DMS79 treated with DMSO at 0.1 percent for 48 hours (cell line): ENCODE data around the gene TRIM9.
A peak's percentile ranks its signal among the peaks of the same experiment; 100 is the strongest.

Experiments used
- DNase-seq: peaks from one replicate; lab custom pipeline; 2025; lab: John Stamatoyannopoulos, UW

Gene TRIM9

GRCh38 chr14:51094901-51095853 is at the start of gene TRIM9:
Gene TRIM9, minus strand, starts transcription at chr14:51095105. Its CDS starts 166 bp downstream, at chr14:51094939.
- peak; percentile 99 for DNase-seq

DNA sequence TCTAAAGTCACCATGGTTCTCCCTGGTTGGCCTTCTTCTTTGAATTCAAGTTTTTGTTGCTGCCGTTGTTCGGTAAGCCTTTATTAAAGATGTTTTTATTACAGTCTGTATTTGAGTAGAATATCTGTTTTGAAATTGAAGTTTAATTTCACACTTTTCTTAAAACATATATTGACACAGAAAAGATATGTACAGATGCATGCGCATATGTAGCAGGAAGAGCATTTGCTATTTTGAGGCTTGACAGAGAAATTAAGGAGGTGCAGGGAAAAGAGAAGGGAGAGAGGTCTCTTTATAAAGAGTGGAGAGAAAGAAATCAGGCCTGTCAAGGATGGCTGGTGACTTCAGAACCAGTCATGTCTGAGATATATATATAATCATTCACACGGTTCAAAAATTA is 46.0 kb upstream of the TRIM9 start:
- no peak for DNase-seq

DNA sequence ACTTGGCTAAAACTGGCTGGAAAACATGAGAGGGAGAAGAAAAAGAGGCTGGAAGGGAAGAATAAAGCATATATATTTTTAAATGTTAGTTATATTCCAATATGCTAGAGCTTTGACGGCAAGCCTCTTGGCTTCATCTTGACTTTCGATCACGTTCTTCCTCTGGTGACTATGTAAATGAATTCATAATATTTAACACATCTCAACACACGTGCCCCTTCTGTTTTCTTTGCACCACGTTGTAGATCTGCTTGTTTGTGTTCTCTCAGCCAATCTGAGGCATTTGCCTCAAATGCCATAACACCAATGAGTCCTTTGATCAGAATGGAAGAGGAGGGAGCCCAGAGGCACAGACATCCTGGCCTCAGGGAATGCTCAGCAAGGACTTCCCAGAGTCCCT is 45.4 kb upstream of the TRIM9 start:
- DNase-seq: no peak

- peak; percentile 97 for DNase-seq
Measured at GRCh38 chr14:51139121-51139681, 44.3 kb upstream of the TRIM9 start.

DNA sequence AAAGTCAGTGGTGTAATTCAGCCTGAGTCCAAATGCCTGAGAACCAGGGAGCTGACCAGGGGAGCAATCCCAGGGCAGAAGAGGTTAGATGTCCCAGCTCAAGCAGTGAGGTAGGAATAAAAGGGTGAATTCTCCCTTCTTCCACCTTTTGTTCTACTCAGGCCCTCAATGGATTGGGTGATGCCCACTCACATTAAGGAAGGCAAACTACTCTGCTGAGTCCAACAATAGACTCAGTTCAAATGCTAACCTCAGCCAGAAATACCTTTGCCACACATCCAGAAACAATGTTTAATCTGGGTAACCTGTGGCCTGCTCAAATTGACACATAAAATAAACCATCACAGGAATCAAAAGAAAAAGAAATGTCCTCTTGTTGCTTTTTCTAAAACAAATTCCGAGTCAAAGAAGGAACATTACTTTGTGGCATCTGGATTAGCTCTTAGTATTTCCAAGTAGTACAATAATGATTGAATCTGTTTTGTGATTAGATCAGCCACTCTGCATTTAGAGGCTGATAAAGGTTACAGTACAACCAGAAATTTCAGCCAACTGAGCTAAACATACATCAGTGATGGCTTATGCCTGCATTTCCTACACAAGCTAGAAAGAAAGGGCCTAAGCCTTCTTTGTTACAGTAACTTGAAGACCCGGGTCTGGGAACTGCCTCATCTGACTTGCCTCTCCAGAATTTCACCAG is 43.6 kb upstream of the TRIM9 start:
- no peak for DNase-seq

- DNase-seq: no peak
Measured at GRCh38 chr14:51131516-51131915, 36.6 kb upstream of the TRIM9 start.

DNA sequence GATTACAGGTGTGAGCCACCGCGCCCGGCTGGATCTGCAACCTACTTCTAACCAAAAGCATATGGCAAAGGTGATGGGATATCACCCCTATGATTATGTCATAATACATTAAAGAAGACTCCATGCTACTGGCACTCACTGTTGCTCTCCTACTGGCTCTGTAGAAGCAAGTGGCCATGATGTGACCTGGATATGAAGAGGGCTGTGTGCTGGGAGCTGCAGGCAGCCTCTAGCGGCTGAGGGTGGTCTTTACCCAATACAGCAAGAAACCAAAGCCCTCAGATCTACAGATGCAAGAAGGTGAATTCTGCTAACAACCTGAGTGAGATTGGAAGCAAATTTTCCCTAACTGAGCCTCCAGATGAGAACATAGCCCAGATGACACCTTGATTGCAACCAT is 34.2 kb upstream of the TRIM9 start:
- no peak for DNase-seq

DNA sequence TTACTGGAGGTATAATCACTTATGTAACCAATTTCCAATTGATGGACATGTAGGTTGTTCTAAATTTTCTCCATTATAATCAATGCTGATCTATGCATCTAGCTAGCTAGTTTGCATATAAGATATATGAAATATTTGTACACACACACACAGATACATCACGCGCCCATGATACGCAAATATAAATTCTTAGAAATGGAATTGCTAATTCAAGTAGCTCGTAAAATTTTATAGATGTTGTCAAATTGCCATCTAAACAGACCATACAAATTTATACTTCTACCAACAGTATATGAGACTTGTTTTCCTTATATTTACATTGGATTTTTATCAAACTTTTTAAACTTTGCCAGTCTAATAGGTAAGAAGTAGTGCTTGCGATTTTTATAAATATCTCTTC is 29.1 kb upstream of the TRIM9 start:
- peak; percentile 18 for DNase-seq

GRCh38 chr14:51121096-51121495 is 26.2 kb upstream of the TRIM9 start:
- no peak for DNase-seq

GRCh38 chr14:51119411-51120051 is 24.6 kb upstream of the TRIM9 start:
- peak; percentile 91 for DNase-seq

GRCh38 chr14:51118993-51119392 is 24.1 kb upstream of the TRIM9 start:
- DNase-seq: no peak

DNA sequence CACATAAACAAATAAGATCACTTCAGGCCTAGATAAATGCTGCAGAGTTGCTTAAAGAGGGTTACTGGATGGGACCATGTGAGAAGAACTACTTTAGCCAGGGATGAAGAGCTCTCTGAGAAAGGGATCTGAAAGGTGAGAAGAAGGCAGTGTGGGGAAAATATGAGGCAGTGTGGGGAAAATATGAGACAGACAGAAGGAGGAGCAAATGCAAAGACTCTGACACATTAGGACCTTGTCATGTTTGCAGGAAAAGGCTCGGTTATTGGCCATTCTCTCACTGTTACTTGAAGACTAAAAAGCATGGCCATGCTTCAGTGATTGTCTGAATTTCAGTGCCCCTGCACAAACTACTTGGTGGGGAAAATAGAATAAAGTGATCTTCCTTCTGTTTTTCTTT is 22.7 kb upstream of the TRIM9 start:
- no peak for DNase-seq

- no peak for DNase-seq
Measured at GRCh38 chr14:51116682-51117081, 21.8 kb upstream of the TRIM9 start.

GRCh38 chr14:51109651-51110050 is 14.7 kb upstream of the TRIM9 start:
- DNase-seq: no peak

DNA sequence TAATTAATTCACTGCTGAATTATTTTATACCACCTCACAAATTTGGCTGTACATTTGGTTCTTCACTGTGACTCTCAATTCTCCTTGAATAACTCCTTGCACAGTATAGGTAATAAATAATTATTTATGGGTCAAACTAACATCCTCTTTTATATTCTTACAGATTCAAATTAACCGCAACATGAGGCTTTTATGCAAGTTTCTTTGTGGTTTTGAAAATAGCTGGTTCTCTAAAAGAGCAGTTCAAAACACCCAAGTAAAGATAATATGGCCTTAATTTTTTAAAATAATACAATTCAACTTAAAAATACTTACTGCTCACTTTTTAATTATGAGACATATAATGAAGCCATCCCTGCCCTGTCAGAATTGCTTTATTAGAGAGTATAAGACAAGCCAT is 12.9 kb upstream of the TRIM9 start:
- no peak for DNase-seq

DNA sequence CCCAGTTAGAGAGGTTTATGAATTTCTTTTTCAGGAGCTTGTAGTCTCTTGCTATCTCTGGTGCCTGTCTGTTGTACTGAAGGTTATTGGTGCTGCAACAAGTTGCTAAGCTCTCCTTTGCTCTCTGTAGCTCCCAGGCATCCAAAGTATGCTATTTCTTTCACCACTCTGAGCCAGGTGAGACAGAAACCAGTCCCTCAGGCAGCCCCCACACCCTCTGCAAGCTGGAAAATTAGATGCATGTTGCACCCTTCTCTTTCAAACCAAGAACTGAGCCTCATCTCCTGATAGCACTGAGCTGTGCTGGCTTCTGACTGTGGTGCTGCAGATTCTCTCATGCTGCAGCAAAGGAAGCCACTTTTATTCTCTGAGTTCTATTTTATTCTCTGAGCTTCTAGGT is 9.6 kb upstream of the TRIM9 start:
- no peak for DNase-seq

DNA sequence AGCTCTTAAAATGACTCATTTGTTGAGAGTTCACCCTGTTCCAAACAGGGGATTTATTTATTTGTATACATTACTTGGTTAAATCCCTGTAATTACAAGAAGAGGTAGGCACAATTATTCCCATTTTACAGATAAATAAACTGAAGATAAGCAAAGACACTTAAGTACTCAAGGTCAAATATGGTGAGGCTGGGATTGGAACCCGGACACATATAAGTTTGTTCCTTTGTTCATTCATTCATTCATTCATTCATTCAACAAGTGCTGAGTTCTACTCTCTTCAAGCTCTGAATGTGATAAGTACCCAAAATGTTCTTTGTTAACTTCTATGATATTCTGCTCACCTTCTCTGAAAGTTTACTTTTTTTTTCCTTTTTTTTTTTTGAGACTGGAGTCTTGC is 2.4 kb upstream of the TRIM9 start:
- no peak for DNase-seq

DNA sequence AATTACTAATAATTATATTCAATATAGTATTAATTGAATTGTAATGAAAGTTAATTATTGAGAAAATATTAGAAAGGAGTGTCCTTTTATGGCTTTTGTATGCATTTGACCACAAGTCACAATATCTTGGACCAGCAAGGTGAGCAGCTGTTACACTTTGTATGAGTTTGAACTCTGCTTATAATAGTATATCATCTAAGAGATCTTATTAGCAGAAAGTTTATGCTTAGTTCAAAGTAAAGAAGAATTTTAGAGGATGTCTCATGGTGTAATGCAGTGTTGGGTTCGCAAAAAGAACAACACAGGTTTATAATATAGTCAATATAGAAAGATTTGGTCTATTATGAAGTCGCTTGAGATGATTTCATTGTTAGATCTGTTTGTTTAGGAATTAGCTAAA is 2.0 kb upstream of the TRIM9 start:
- no peak for DNase-seq

GRCh38 chr14:51095854-51096823 is 1.2 kb upstream of the TRIM9 start:
- peak; percentile 87 for DNase-seq

DNA sequence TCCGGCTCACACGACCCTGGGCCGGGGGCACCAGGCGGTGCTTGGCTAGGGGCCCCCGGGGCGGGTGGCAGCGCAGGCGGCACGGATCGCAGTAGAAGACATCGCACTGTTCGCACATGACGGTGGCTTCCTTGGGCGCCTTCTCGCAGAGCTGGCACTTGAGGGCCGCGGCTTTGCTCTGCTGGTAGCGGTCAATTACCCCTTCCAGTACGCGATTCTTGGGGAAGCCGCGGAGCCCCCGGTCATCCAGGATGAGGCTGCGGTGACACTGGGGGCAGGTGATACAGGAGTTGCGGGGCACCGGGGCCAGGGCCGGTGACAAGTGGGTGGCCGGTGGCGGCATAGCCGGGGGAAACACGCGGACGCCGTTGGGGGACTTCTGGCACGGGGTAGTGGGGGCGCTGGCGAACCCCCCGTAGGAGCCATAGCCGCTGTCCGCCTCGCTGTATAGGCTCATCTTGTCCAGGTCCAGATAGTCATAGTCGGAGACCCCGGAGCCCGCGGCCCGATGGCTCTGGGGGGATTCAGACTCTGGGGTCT is 553 bp downstream of the TRIM9 start:
- DNase-seq: no peak
